ENCODE results near the gene ARSH.
"Not testable (repeated sequence)": the region's sequence is repeated elsewhere in the genome, so short reads cannot be mapped to it uniquely, and the experiment has no call there.

Gene ARSH, protein sequence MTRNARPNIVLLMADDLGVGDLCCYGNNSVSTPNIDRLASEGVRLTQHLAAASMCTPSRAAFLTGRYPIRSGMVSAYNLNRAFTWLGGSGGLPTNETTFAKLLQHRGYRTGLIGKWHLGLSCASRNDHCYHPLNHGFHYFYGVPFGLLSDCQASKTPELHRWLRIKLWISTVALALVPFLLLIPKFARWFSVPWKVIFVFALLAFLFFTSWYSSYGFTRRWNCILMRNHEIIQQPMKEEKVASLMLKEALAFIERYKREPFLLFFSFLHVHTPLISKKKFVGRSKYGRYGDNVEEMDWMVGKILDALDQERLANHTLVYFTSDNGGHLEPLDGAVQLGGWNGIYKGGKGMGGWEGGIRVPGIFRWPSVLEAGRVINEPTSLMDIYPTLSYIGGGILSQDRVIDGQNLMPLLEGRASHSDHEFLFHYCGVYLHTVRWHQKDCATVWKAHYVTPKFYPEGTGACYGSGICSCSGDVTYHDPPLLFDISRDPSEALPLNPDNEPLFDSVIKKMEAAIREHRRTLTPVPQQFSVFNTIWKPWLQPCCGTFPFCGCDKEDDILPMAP

GRCh38 chrX:3006495-3006894 lies at the start of gene ARSH:
Gene ARSH, plus strand, starts transcription at chrX:3006546. Its CDS starts 67 bp downstream, at chrX:3006613.
- Histone ChIP-seq H3K36me3 (ENCODE audit: insufficient read depth, low read length) (no peaks in the 10 kb centered on the region), H3K27me3 (ENCODE audit: insufficient read depth, low read length) (no peaks in the 10 kb centered on the region), H2AFZ (ENCODE audit: low read depth, low read length) (no peak within 1 kb of the TSS), H3K9me3 (ENCODE audit: low read length) (no peaks in the 10 kb centered on the region), H3K4me1 (ENCODE audit: insufficient read depth, low read length) (no peaks in the 10 kb centered on the region), H3K4me3 (ENCODE audit: low read length) (no peak within 1 kb of the TSS)

DNA sequence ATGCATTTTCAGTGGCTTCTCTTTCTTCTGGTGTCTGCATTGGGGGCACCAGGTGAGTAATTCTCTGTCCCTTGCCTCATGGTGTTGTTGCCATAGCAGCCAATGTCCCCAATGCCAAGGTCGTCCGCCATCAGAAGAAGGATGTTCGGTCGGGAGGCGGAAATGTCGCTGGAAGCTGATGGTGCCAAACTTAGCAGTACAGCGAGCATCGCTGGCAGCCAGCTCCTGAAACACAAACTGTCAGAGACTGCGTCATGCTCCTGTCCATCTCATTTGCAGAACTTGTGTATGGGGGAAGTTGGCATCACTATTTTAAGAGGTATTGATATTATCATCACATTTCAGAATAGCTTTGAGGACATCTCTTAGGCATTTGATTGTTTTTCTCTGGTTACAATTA lies 48.1 kb upstream of the ARSH start:
- Histone ChIP-seq H2AFZ (ENCODE audit: low read depth, low read length) (no peak overlapping the region), H3K9me3 (ENCODE audit: low read length) (no peaks in the 10 kb centered on the region), H3K4me1 (ENCODE audit: insufficient read depth, low read length) (no peaks in the 10 kb centered on the region), H3K36me3 (ENCODE audit: insufficient read depth, low read length) (no peaks in the 10 kb centered on the region), H3K4me3 (ENCODE audit: low read length) (no peak overlapping the region), H3K27me3 (ENCODE audit: insufficient read depth, low read length) (no peaks in the 10 kb centered on the region)

DNA sequence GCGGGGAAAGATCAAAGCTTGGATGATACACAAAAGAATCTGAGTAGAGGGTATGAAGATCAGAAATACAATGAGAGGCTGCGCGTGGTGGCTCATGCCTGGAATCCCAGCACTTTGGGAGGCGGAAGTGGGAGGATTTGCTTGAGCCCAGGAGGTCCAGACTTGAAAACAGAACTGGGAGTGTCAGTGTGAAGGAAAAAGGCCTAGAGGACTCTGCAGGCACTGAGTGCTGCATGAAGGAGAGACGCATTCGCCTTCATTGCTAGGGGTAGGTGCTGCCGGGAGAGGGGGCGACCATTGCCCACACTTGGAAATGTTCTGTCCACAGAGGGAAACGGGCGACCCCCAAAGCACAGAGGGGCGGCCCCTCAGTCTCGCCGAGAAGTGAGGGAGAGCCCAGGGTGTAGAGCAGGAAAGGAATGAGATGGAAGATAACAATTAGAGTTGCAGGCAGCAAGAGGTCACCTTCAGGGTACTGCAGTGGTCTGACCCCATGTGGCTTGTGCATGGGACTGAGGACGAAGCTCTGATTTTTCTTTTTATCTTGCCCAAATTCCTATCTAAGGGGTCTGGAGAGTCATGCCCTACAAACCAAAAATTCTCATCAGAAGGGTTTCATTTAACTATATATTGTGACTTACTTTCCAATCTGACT lies 45.4 kb upstream of the ARSH start:
- no peak overlapping the region for H2AFZ ChIP-seq (ENCODE audit: low read depth, low read length)
- H3K9me3 ChIP-seq (ENCODE audit: low read length), result no peaks in the 10 kb centered on the region
- H3K4me3 ChIP-seq (ENCODE audit: low read length), result no peak overlapping the region
- no peaks in the 10 kb centered on the region for H3K27me3 ChIP-seq (ENCODE audit: insufficient read depth, low read length)
- no peaks in the 10 kb centered on the region for H3K36me3 ChIP-seq (ENCODE audit: insufficient read depth, low read length)
- H3K4me1 ChIP-seq (ENCODE audit: insufficient read depth, low read length), result no peaks in the 10 kb centered on the region

GRCh38 chrX:2962381-2962780 lies 44.0 kb upstream of the ARSH start:
- Histone ChIP-seq H2AFZ (ENCODE audit: low read depth, low read length) (no peak overlapping the region), H3K36me3 (ENCODE audit: insufficient read depth, low read length) (no peaks in the 10 kb centered on the region), H3K4me3 (ENCODE audit: low read length) (no peak overlapping the region), H3K27me3 (ENCODE audit: insufficient read depth, low read length) (no peaks in the 10 kb centered on the region), H3K9me3 (ENCODE audit: low read length) (no peaks in the 10 kb centered on the region), H3K4me1 (ENCODE audit: insufficient read depth, low read length) (no peaks in the 10 kb centered on the region)

GRCh38 chrX:2963449-2963848 lies 42.9 kb upstream of the ARSH start:
- H3K27me3 ChIP-seq (ENCODE audit: insufficient read depth, low read length); H2AFZ ChIP-seq (ENCODE audit: low read depth, low read length); H3K36me3 ChIP-seq (ENCODE audit: insufficient read depth, low read length); H3K4me3 ChIP-seq (ENCODE audit: low read length); H3K9me3 ChIP-seq (ENCODE audit: low read length); H3K4me1 ChIP-seq (ENCODE audit: insufficient read depth, low read length): not testable (repeated sequence)

DNA sequence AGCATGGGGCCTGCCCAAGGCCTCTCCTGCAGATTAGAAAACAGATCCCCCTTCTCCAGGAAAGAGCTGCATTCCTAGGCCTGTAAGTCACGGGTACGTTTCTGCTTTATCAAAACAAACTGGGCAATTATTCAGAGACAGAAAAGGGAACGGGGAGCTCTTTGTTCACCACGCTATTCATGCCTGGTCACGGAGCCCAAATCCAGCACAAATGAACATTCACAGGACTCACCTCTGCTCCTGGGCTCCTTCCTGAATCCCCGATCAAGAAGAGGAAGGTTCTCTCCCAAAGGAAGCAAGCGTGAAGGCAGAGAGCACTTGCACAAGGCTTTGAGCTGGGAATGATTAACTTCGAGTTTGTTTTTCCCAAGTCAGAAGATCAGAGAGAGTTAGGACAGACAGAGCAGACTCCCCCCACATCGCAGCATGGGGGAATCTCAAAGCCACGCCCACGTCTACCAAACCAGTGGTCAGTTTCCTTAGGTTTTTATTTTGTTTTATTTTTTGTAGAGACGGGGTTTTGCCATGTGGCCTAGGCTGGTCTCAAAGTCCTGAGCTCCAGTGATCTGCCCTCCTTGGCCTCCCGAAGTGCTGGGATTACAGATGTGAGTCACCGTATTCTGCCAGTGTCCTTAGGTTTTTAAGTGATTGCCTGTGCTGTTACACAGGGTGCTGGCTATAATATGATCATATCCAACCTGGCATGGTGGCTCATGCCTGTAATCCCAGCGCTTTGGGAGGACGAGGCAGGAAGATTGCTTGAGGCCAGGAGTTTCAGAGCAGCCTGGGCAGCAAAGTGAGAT lies 42.2 kb upstream of the ARSH start:
- not testable (repeated sequence) for H3K36me3 ChIP-seq (ENCODE audit: insufficient read depth, low read length); H3K4me3 ChIP-seq (ENCODE audit: low read length); H3K9me3 ChIP-seq (ENCODE audit: low read length); H2AFZ ChIP-seq (ENCODE audit: low read depth, low read length); H3K27me3 ChIP-seq (ENCODE audit: insufficient read depth, low read length)
- peaks cover 15% of the 10 kb centered on the region for H3K4me1 ChIP-seq (ENCODE audit: insufficient read depth, low read length)

DNA sequence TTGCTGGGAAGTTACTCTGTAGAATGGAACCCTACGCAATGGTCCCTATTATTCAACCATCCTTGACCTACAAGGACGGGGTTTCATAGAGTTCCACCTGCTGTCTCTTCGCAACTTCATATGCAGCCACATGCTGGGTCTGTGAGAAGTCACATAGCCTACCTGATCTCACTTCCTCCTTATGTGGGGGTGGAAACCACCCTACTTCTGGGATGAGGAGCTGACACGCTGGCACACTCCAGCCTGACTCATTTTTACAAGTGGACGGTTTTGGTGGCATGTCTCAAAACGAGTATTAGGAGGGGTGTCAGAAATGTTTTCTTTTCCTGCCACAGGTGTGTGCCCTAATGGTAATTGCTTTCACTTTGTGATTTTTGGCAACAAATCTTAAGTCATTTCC lies 40.4 kb upstream of the ARSH start:
- H3K4me3 ChIP-seq (ENCODE audit: low read length), result no peak overlapping the region

GRCh38 chrX:2967012-2967411 lies 39.3 kb upstream of the ARSH start:
- no peak overlapping the region for H3K4me3 ChIP-seq (ENCODE audit: low read length)

More for the DNA sequence above, 40.4 kb upstream of the ARSH start:
- Histone ChIP-seq H3K9me3 (ENCODE audit: low read length) (no peaks in the 10 kb centered on the region), H3K36me3 (ENCODE audit: insufficient read depth, low read length) (no peaks in the 10 kb centered on the region), H3K4me1 (ENCODE audit: insufficient read depth, low read length) (peaks cover 15% of the 10 kb centered on the region), H2AFZ (ENCODE audit: low read depth, low read length) (no peak overlapping the region), H3K27me3 (ENCODE audit: insufficient read depth, low read length) (no peaks in the 10 kb centered on the region)

DNA sequence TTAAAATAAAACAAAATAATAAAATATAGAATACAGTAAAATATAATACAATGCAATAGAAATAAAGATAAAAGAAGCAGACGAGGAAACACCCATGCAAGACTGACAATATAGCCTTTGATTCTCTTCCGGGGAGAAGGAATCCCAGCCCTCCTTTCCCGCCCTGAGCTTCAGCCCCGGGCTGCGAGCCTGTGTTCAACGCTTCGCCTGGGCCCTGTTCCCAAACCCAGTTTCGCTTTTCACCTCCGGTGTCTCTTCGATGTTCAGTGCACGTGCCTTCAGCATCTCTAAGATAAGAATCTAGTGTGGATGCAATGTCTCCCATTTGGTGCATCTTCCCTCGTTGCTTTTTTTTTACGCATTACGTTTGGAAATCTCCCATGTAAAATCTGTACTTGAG lies 38.8 kb upstream of the ARSH start:
- H3K36me3 ChIP-seq (ENCODE audit: insufficient read depth, low read length), result no peaks in the 10 kb centered on the region
- H3K4me1 ChIP-seq (ENCODE audit: insufficient read depth, low read length), result peaks cover 15% of the 10 kb centered on the region
- H3K9me3 ChIP-seq (ENCODE audit: low read length), result peaks cover 2% of the 10 kb centered on the region
- H3K4me3 ChIP-seq (ENCODE audit: low read length), result peak overlapping the region; percentile 9
- no peaks in the 10 kb centered on the region for H3K27me3 ChIP-seq (ENCODE audit: insufficient read depth, low read length)
- peak overlapping the region; percentile 63 for H2AFZ ChIP-seq (ENCODE audit: low read depth, low read length)

More at GRCh38 chrX:2967012-2967411, 39.3 kb upstream of the ARSH start:
- Histone ChIP-seq H3K36me3 (ENCODE audit: insufficient read depth, low read length) (no peaks in the 10 kb centered on the region), H2AFZ (ENCODE audit: low read depth, low read length) (no peak overlapping the region), H3K9me3 (ENCODE audit: low read length) (peaks cover 2% of the 10 kb centered on the region), H3K27me3 (ENCODE audit: insufficient read depth, low read length) (no peaks in the 10 kb centered on the region), H3K4me1 (ENCODE audit: insufficient read depth, low read length) (peaks cover 15% of the 10 kb centered on the region)

- peak overlapping the region; percentile 9 for H3K4me3 ChIP-seq (ENCODE audit: low read length)
- no peaks in the 10 kb centered on the region for H3K27me3 ChIP-seq (ENCODE audit: insufficient read depth, low read length)
- peaks cover 2% of the 10 kb centered on the region for H3K9me3 ChIP-seq (ENCODE audit: low read length)
- H2AFZ ChIP-seq (ENCODE audit: low read depth, low read length), result peak overlapping the region; percentile 63
- H3K4me1 ChIP-seq (ENCODE audit: insufficient read depth, low read length), result peaks cover 15% of the 10 kb centered on the region
- H3K36me3 ChIP-seq (ENCODE audit: insufficient read depth, low read length), result no peaks in the 10 kb centered on the region
Measured at GRCh38 chrX:2967998-2968909, 38.1 kb upstream of the ARSH start.

- H2AFZ ChIP-seq (ENCODE audit: low read depth, low read length), result no peak overlapping the region
- no peak overlapping the region for H3K4me3 ChIP-seq (ENCODE audit: low read length)
- H3K4me1 ChIP-seq (ENCODE audit: insufficient read depth, low read length), result peaks cover 15% of the 10 kb centered on the region
- peaks cover 2% of the 10 kb centered on the region for H3K9me3 ChIP-seq (ENCODE audit: low read length)
- H3K36me3 ChIP-seq (ENCODE audit: insufficient read depth, low read length), result no peaks in the 10 kb centered on the region
- H3K27me3 ChIP-seq (ENCODE audit: insufficient read depth, low read length), result no peaks in the 10 kb centered on the region
Measured at GRCh38 chrX:2969021-2969420, 37.3 kb upstream of the ARSH start.

GRCh38 chrX:2972391-2972790 lies 34.0 kb upstream of the ARSH start:
- H3K4me3 ChIP-seq (ENCODE audit: low read length), result no peak overlapping the region

More at GRCh38 chrX:2972391-2972790, 34.0 kb upstream of the ARSH start:
- Histone ChIP-seq H3K4me1 (ENCODE audit: insufficient read depth, low read length) (peaks cover 15% of the 10 kb centered on the region), H2AFZ (ENCODE audit: low read depth, low read length) (no peak overlapping the region), H3K27me3 (ENCODE audit: insufficient read depth, low read length) (no peaks in the 10 kb centered on the region), H3K9me3 (ENCODE audit: low read length) (peaks cover 2% of the 10 kb centered on the region), H3K36me3 (ENCODE audit: insufficient read depth, low read length) (no peaks in the 10 kb centered on the region)
